Effector CD4-positive, alpha-beta T cell (primary cell): ENCODE results near the gene KIAA0930.

Source experiments
- DNase-seq: peaks from one replicate; pipeline ENCODE4 v3.0.0-alpha.2; 2020

KIAA0930 gene

GRCh38 chr22:45216133-45217003 lies 24.3 kb downstream of the KIAA0930 start:
- DNase-seq, result no peak

GRCh38 chr22:45212992-45213751 lies 27.5 kb downstream of the KIAA0930 start:
- no peak for DNase-seq

GRCh38 chr22:45212306-45212709 lies 28.4 kb downstream of the KIAA0930 start:
- no peak for DNase-seq

GRCh38 chr22:45211848-45212247 lies 28.8 kb downstream of the KIAA0930 start:
- DNase-seq, result no peak

GRCh38 chr22:45211435-45211834 lies 29.3 kb downstream of the KIAA0930 start:
- no peak for DNase-seq

- DNase-seq, result no peak
Observed at GRCh38 chr22:45210991-45211390, 29.7 kb downstream of the KIAA0930 start.

- no peak for DNase-seq
Observed at GRCh38 chr22:45210577-45210976, 30.1 kb downstream of the KIAA0930 start.

- no peak for DNase-seq
Observed at GRCh38 chr22:45210174-45210573, 30.5 kb downstream of the KIAA0930 start.

- DNase-seq, result no peak
Observed at GRCh38 chr22:45208993-45209838, 31.5 kb downstream of the KIAA0930 start.

GRCh38 chr22:45208696-45208992 lies 32.0 kb downstream of the KIAA0930 start:
- DNase-seq, result no peak

- DNase-seq, result no peak
Observed at GRCh38 chr22:45207981-45208664, 32.6 kb downstream of the KIAA0930 start.

GRCh38 chr22:45207533-45207932 lies 33.2 kb downstream of the KIAA0930 start:
- no peak for DNase-seq

GRCh38 chr22:45206233-45206632 lies 34.5 kb downstream of the KIAA0930 start:
- no peak for DNase-seq

- no peak for DNase-seq
Observed at GRCh38 chr22:45205276-45205925, 35.3 kb downstream of the KIAA0930 start.

GRCh38 chr22:45204819-45205218 lies 35.9 kb downstream of the KIAA0930 start:
- no peak for DNase-seq

GRCh38 chr22:45204241-45204640 lies 36.5 kb downstream of the KIAA0930 start:
- no peak for DNase-seq

- no peak for DNase-seq
Observed at GRCh38 chr22:45203150-45203951, 37.3 kb downstream of the KIAA0930 start.

GRCh38 chr22:45202333-45203149 lies 38.2 kb downstream of the KIAA0930 start:
- DNase-seq, result no peak

GRCh38 chr22:45201678-45202332 lies 38.9 kb downstream of the KIAA0930 start:
- no peak for DNase-seq
